GM19043 (cell line): ENCODE data around the gene DLEC1.

Experiments used
- ATAC-seq: cut with Tn5 transposase; IDR thresholded peaks from one replicate; pipeline ENCODE4 v1.9.1; 2021; ENCODE audit warnings: low read depth; ENCODE audit not compliant: unreplicated experiment

DLEC1 gene

GRCh38 chr3:38168151-38169026 lies 129.4 kb downstream of the DLEC1 start:
- ATAC-seq: no peak

GRCh38 chr3:38169027-38169317 lies 130.0 kb downstream of the DLEC1 start:
- ATAC-seq: no peak

DNA sequence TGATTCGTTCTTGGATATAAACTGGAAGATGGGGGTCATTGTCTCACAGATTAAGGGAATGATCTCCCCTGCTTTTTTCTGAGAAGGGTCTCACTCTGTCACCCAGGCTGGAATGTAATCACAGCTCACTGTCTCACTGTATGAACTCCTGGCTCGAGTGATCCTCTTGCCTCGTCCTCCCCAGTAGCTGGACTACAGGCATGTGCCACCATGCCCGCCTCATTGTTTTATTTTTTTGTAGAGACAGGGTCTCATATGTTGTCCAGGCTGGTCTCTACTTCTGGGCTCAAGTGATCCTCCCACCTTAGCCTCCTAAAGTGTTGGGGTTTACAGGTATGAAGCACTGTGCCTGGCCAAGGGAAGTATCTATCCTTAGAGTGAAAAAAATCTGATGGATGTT lies 131.7 kb downstream of the DLEC1 start:
- ATAC-seq: no peak

DNA sequence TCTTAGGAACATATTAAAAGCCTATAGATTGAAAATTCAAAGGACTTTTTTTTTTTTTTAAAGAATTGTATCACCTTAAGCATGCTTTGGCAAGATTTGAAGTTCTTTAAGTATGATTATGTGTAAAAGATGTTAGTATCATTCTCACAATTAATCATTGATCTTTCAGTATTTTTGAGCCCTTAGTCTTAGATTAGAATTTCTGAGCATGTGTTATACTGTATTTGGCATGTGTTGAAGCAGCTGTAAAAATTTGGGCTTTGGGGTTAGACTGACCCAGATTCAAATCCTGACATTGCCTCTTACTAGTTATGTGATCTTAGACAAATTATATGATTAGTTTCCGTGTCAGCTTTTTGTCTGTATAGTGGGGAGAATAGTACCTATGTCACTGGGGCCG lies 132.6 kb downstream of the DLEC1 start:
- no peak for ATAC-seq
